Measurements from ENCODE around the gene VHLL. TPM values are rescaled to one million over a fixed set of nuclear protein-coding genes. Genes with fewer than 3 reads are reported as not detected.

Gene VHLL
- total and polyA plus RNA-seq, 2 of the 13 experiments (the other 11 are each of a cell fraction or from before 2014, with no cell fraction given): 0.24 TPM; not detected in 1

- no peaks in the 10 kb centered on the region; a peak in 1 of 5 replicates for H3K27me3 ChIP-seq (ENCODE audit: control insufficient read depth in 1 of 2, insufficient read depth in 2 of 2, low read length in 2 of 2)
- BruUV-seq (replicated peaks): no TSS peak
- H3K27ac ChIP-seq (ENCODE audit: extremely low read length, insufficient read depth, low read length): peak within 1 kb of the TSS; percentile 78
- peak within 1 kb of the TSS; percentile 88 for H3K4me2 ChIP-seq (ENCODE audit: low read depth, low read length)
- peak within 1 kb of the TSS; percentile 96 for H3K9ac ChIP-seq (ENCODE audit: insufficient read depth, low read depth, low read length)
- H2AFZ ChIP-seq (ENCODE audit: low read length): peak within 1 kb of the TSS; percentile 77
- peaks cover 14% of the 10 kb centered on the region for H4K20me1 ChIP-seq (ENCODE audit: insufficient read depth, low read length)
- peak; percentile 93 for ATAC-seq
- WGBS (ENCODE audit: low lambda C conversion rate): 1% methylated on average over 16 of the region's 50 CpGs
- H3K4me3 ChIP-seq (replicated peaks in 1 of 3; ENCODE audit: insufficient read depth in 1 of 3, low read depth in 2 of 3, low read length in 3 of 3): peak within 1 kb of the TSS; percentile 71 to 95 (median 87)
- no peaks in the 10 kb centered on the region for H3K9me3 ChIP-seq (ENCODE audit: low read length)
- ChIA-PET CTCF (ENCODE audit: low intra/inter-chr PET ratio, low total read pairs) (no interaction called here), POLR2A (interaction anchor here (0.8 to 7.1 kb wide), 22 partner anchors 11 to 229 kb away, joined by 3 to 115 read pairs (median 5); partner anchors contain the start of genes CCT3, GLMP, LAMTOR2 and PAQR6)
- FAIRE-seq: peak; percentile 88
- in situ Hi-C loops (cut with HindIII; ENCODE audit: extremely low pct_ligation_motif_present, low pct_unique_long_range_greater_than_20kb): no loop called here
- peaks cover 9 to 30% of the 10 kb centered on the region in 2 experiments for H3K36me3 ChIP-seq (replicated peaks in 1 of 2; ENCODE audit: control insufficient read depth in 1 of 2, insufficient read depth in 2 of 2, low read length in 2 of 2)
- intact Hi-C loops (cut with micrococcal nuclease; ENCODE audit: unreplicated experiment): no loop called here
- DNase-seq (ENCODE audit: low spot score): peak; percentile 97
- H3K4me1 ChIP-seq (ENCODE audit: insufficient read depth, low read length): peaks cover 33% of the 10 kb centered on the region
- peaks cover 50% of the 10 kb centered on the region for H3K79me2 ChIP-seq (ENCODE audit: insufficient read depth, low read length)
- TF ChIP-seq NFE2L2 (IDR thresholded peaks at IDR 0.05; ENCODE audit: low read length) (no peak), IRF2 (CRISPR knock-in tag; IDR thresholded peaks at IDR 0.05) (peak; percentile 95), SRF (IDR thresholded peaks at IDR 0.05; ENCODE audit: low read depth, low read length) (peak; percentile 52; the same call in 1 of the 2 replicates), NFE2 (CRISPR knock-in tag; IDR thresholded peaks at IDR 0.05) (no peak), ZNF484 (CRISPR knock-in tag; IDR thresholded peaks at IDR 0.05; ENCODE audit: borderline replicate concordance, low read depth) (no peak), ZNF580 (CRISPR knock-in tag; IDR thresholded peaks at IDR 0.05; ENCODE audit: borderline replicate concordance, low read depth) (no peak; the same call in 1 of the 2 replicates), UBTF (CRISPR knock-in tag; IDR thresholded peaks at IDR 0.05) (peak; percentile 66), HHEX (CRISPR knock-in tag; IDR thresholded peaks at IDR 0.05) (peak; percentile 83), ZXDC (CRISPR knock-in tag; IDR thresholded peaks at IDR 0.05) (no peak), KDM2A (CRISPR knock-in tag; IDR thresholded peaks at IDR 0.05; ENCODE audit: borderline replicate concordance, low read depth) (peak; percentile 98), KDM5B (CRISPR knock-in tag; IDR thresholded peaks at IDR 0.05; ENCODE audit: borderline replicate concordance) (peak; percentile 85; the same call in 1 of the 2 replicates), TEF (CRISPR knock-in tag; IDR thresholded peaks at IDR 0.05) (no peak), NONO (IDR thresholded peaks at IDR 0.05) (no peak), NONO (CRISPR knock-in tag; conservative IDR thresholded peaks at IDR 0.05) (peak; percentile 95), TGIF2 (CRISPR knock-in tag; IDR thresholded peaks at IDR 0.05) (peak; percentile 86), PBX3 (CRISPR knock-in tag; IDR thresholded peaks at IDR 0.05; ENCODE audit: borderline replicate concordance) (no peak)
These were observed 16.5 kb downstream of the VHLL start, which contains the start of gene SMG5 for GRCh38 chr1:156282479-156283222. Gene SMG5 (minus strand): TSS chr1:156282825. CDS start chr1:156282680, 145 bp downstream.
